Activated CD8-positive, alpha-beta memory T cell treated with anti-CD3 and anti-CD28 coated beads, Interleukin-2, amount 50 U/mL, for 48 hours (primary cell): ENCODE measurements around the gene FAM217A.
"Not testable (repeated sequence)": the region's sequence is repeated elsewhere in the genome, so short reads cannot be mapped to it uniquely, and the experiment has no call there.

ENCODE experiments used
- DNase-seq: peaks from one replicate; pipeline ENCODE4 v3.0.0-alpha.2; 2020

FAM217A gene

GRCh38 chr6:4078691-4079471, at the start of gene FAM217A:
Gene FAM217A, minus strand, starts transcription at chr6:4079137. Its CDS starts 1,723 bp downstream, at chr6:4077414.
- DNase-seq: no peak

- no peak for DNase-seq
Observed at GRCh38 chr6:4128072-4128471, 49.1 kb upstream of the FAM217A start.

GRCh38 chr6:4125933-4126864, 47.3 kb upstream of the FAM217A start:
- DNase-seq: no peak

GRCh38 chr6:4125500-4125899, 46.6 kb upstream of the FAM217A start:
- DNase-seq: no peak

- DNase-seq: no peak
Observed at GRCh38 chr6:4124351-4124750, 45.4 kb upstream of the FAM217A start.

- DNase-seq: no peak
Observed at GRCh38 chr6:4115741-4116140, 36.8 kb upstream of the FAM217A start.

GRCh38 chr6:4114123-4114522, 35.2 kb upstream of the FAM217A start:
- DNase-seq: no peak

GRCh38 chr6:4113649-4114048, 34.7 kb upstream of the FAM217A start:
- DNase-seq: no peak

GRCh38 chr6:4112366-4112765, 33.4 kb upstream of the FAM217A start:
- DNase-seq: no peak

GRCh38 chr6:4109363-4109815, 30.5 kb upstream of the FAM217A start:
- DNase-seq: not testable (repeated sequence)

GRCh38 chr6:4108561-4109093, 29.7 kb upstream of the FAM217A start:
- DNase-seq: no peak

GRCh38 chr6:4107873-4108272, 28.9 kb upstream of the FAM217A start:
- no peak for DNase-seq

- no peak for DNase-seq
Observed at GRCh38 chr6:4105980-4106536, 27.1 kb upstream of the FAM217A start.

- no peak for DNase-seq
Observed at GRCh38 chr6:4103929-4104328, 25.0 kb upstream of the FAM217A start.

GRCh38 chr6:4102687-4103244, 23.8 kb upstream of the FAM217A start:
- no peak for DNase-seq

GRCh38 chr6:4101298-4101697, 22.4 kb upstream of the FAM217A start:
- DNase-seq: no peak

- no peak for DNase-seq
Observed at GRCh38 chr6:4100655-4101054, 21.7 kb upstream of the FAM217A start.

- no peak for DNase-seq
Observed at GRCh38 chr6:4093288-4093687, 14.4 kb upstream of the FAM217A start.

GRCh38 chr6:4091941-4092340, 13.0 kb upstream of the FAM217A start:
- no peak for DNase-seq

- not testable (repeated sequence) for DNase-seq
Observed at GRCh38 chr6:4090043-4090442, 11.1 kb upstream of the FAM217A start.

GRCh38 chr6:4088704-4089103, 9.8 kb upstream of the FAM217A start:
- DNase-seq: no peak

- DNase-seq: no peak
Observed at GRCh38 chr6:4085332-4085700, 6.4 kb upstream of the FAM217A start.
